ENCODE measurements around the gene CDK5RAP2. TPM values are rescaled to one million over a fixed set of nuclear protein-coding genes. Genes with fewer than 3 reads are reported as not detected.

The CDK5RAP2 gene
- total RNA-seq, 1 experiment from 2014 or later: 56.4 TPM

DNA sequence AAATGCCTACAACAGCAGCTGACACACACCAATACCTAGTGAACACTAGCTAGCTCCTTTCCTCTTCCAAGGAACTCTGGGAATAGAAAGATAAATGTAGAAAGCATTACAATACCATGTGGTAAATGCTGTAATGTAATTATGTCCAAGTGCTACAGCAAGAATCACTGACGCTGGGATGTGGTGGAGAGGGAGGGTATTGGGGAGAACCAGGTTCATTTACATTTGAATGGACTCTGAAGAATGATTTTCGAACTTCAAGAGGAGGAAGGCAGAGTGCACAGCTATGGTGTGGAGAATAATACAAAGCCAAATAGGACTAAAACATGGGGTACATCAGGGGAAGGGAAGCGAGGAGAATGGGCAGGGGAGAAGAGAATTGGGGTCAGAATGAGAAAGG is 158.0 kb downstream of the CDK5RAP2 start:
- Histone ChIP-seq H3K79me2 (ENCODE audit: insufficient read depth, low read length) (no peaks in the 10 kb centered on the region), H2BK20ac (ENCODE audit: low read depth, low read length, poor library complexity, severe bottlenecking) (no peak overlapping the region)

More for the DNA sequence above, 158.0 kb downstream of the CDK5RAP2 start:
- no peak overlapping the region for H2BK5ac ChIP-seq (ENCODE audit: insufficient read length, low read length)
- H3K27ac Mint-ChIP-seq: peak overlapping the region in 1 of 3 experiments; percentile 2; a peak in 2 of 7 replicates
- H3T11ph ChIP-seq (ENCODE audit: low read length): no peak overlapping the region
- no peak overlapping the region for H2AFZ ChIP-seq (ENCODE audit: low read length)
- no peaks in the 10 kb centered on the region for H3K27me3 Mint-ChIP-seq (ENCODE audit: low read depth)
- H2BK15ac ChIP-seq (ENCODE audit: low read depth, low read length): no peak overlapping the region
- no peak overlapping the region for H2AK5ac ChIP-seq (ENCODE audit: insufficient read length, low read length)
- no peaks in the 10 kb centered on the region for H3K9me3 Mint-ChIP-seq
- TF ChIP-seq, protein P1, sequence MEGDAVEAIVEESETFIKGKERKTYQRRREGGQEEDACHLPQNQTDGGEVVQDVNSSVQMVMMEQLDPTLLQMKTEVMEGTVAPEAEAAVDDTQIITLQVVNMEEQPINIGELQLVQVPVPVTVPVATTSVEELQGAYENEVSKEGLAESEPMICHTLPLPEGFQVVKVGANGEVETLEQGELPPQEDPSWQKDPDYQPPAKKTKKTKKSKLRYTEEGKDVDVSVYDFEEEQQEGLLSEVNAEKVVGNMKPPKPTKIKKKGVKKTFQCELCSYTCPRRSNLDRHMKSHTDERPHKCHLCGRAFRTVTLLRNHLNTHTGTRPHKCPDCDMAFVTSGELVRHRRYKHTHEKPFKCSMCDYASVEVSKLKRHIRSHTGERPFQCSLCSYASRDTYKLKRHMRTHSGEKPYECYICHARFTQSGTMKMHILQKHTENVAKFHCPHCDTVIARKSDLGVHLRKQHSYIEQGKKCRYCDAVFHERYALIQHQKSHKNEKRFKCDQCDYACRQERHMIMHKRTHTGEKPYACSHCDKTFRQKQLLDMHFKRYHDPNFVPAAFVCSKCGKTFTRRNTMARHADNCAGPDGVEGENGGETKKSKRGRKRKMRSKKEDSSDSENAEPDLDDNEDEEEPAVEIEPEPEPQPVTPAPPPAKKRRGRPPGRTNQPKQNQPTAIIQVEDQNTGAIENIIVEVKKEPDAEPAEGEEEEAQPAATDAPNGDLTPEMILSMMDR (conservative IDR thresholded peaks at IDR 0.05): no peak
- H3K9ac ChIP-seq (ENCODE audit: extremely low read depth, insufficient read length, low read length): no peak overlapping the region
- H3K27me3 ChIP-seq (ENCODE audit: insufficient read depth, low read length): no peaks in the 10 kb centered on the region
- H3K14ac ChIP-seq (ENCODE audit: insufficient read depth, low read length): no peak overlapping the region
- no peak overlapping the region for H3K56ac ChIP-seq (ENCODE audit: insufficient read length, low read depth, low read length)
- no peak overlapping the region for H3K23ac ChIP-seq (ENCODE audit: insufficient read length, low read depth, low read length)
- no peak overlapping the region for H4K91ac ChIP-seq (ENCODE audit: insufficient read length, low read depth, low read length)
- no peaks in the 10 kb centered on the region for H4K20me1 ChIP-seq (ENCODE audit: control insufficient read depth, insufficient read depth, insufficient read length)
- no peaks in the 10 kb centered on the region for H3K4me1 ChIP-seq (ENCODE audit: insufficient read depth, low read length)
- DNase-seq: no peak
- H3K27ac ChIP-seq (ENCODE audit: insufficient read length, low read depth, low read length): no peak overlapping the region
- H3K4me1 Mint-ChIP-seq: peaks cover 20 to 23% of the 10 kb centered on the region in 2 experiments
- no peak overlapping the region for H3K4me3 Mint-ChIP-seq
- H4K8ac ChIP-seq (replicated peaks; ENCODE audit: insufficient read length, low read depth, low read length): no peak overlapping the region
- no peak overlapping the region for H3K18ac ChIP-seq (ENCODE audit: insufficient read length, low read depth, low read length)
- H3K9me3 ChIP-seq (ENCODE audit: control insufficient read depth, low read depth, low read length): no peaks in the 10 kb centered on the region
- H2BK12ac ChIP-seq (ENCODE audit: insufficient read length, low read depth, low read length): no peak overlapping the region
- no CpG with 5 or more reads among the region's 3 CpGs for WGBS (ENCODE audit: extremely low coverage, insufficient read length, low lambda C conversion rate)
- H3K23me2 ChIP-seq (ENCODE audit: insufficient read length, low read depth, low read length, poor library complexity, severe bottlenecking): no peaks in the 10 kb centered on the region
- no peak overlapping the region for H3K4ac ChIP-seq (ENCODE audit: low read depth, low read length)
- no peak overlapping the region for H3K4me2 ChIP-seq (ENCODE audit: insufficient read depth, insufficient read length, low read length)
- H4K5ac ChIP-seq (ENCODE audit: insufficient read length, low read depth, low read length): no peak overlapping the region
- no peak overlapping the region for H2BK120ac ChIP-seq (ENCODE audit: low read depth, low read length, poor library complexity, severe bottlenecking)
- peaks cover 13 to 38% (median 24%) of the 10 kb centered on the region in 3 experiments for H3K36me3 Mint-ChIP-seq (ENCODE audit: insufficient read depth in 1 of 3, low read depth in 3 of 3)
- no peaks in the 10 kb centered on the region for H3K79me1 ChIP-seq (ENCODE audit: insufficient read depth, low read depth, low read length, poor library complexity, severe bottlenecking)

All from H9 (cell line).